IPS-NIHi7 (cell line): ENCODE data around the gene TAF13.
"Not testable (repeated sequence)": the region's sequence is repeated elsewhere in the genome, so short reads cannot be mapped to it uniquely, and the experiment has no call there.

Experiments
- DNase-seq: peaks from one replicate; pipeline ENCODE4 v3.0.0; 2012; ENCODE audit warnings: mixed read lengths; ENCODE audit errors: extremely low spot score

TAF13 gene

DNA sequence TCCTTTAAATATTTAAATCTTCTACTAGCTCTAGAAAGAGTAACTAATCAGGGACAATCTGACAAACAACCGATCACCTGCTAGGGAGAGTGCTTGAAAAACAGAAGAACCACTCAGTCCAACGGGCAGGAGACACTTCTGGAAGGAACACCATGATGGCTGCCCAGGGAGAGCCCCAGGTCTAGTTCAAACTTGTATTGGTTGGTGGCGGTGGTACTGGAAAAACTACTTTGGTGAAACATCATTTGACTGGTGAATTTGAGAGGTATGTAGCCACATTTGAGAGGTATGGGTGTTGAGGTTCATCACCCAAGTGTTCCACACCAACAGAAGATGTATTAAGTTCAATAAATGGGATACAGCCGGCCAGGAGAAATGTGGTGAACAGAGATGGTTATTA is 29.1 kb downstream of the TAF13 start:
- no peak for DNase-seq

DNA sequence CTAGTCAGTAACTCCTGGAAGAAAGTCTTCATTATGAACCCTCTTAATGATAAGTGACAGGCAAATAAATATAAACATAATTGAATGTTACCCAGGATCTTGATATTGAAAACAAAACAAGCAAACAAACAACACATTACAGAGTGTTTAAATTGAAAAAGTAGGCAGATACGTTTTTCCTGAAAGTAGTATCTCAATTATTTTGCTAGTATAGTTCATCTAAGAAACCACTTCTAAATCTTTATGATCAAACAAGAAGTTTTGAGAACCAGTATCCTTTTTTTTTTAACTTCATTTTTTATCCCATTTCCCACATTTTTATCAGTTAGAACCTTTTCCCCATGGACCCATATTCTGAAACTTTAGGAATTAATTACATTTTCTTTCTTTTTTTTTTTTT is 30.2 kb downstream of the TAF13 start:
- no peak for DNase-seq

DNA sequence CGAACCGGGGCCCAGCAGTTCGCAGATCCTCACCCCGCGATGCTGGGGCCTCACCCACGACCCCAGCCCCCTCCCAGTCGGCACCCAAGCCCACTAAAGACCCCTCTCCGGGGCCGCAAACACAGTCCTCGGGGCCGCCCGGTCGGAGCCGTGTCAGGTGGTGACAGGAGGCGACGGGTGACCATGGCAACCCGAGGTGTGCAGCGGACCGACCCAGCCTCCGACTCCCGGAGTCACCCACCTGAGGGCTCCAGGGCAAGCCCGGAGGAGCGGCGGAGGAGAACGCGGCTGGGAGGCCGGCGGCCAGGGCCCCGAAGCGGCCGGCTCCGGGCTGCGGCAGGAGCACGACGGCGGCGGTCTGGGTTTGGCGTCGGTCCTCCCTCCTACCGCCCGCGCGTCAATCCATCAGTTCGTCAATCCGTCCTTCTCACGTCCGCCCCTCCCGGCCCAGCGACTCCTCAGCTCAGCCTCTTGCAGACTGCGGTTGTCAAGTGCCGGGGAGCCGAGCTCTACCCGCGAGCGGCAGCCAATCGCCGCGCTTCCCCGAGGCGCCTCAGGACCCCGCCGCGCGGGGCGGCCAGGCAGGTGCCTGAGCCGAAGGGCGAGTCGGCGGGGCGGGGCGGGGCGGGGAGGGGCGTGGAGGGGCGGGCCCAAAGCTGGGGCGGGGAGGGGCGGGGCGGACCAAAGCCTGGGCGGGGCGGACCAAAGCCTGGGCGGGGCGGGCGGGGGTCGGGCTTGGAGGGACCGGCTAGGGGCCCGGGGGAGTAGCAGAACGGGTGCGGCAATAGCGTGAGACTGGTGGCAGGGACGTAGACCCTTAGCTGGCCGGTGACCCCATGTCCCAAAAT is 34.0 kb downstream of the TAF13 start, which contains the start of gene WDR47:
WDR47 (minus strand) TSS at position 482 of the 848 bp plus-strand sequence. CDS start 18,590 bp downstream, outside the sequence.
- DNase-seq, result peak; percentile 100

DNA sequence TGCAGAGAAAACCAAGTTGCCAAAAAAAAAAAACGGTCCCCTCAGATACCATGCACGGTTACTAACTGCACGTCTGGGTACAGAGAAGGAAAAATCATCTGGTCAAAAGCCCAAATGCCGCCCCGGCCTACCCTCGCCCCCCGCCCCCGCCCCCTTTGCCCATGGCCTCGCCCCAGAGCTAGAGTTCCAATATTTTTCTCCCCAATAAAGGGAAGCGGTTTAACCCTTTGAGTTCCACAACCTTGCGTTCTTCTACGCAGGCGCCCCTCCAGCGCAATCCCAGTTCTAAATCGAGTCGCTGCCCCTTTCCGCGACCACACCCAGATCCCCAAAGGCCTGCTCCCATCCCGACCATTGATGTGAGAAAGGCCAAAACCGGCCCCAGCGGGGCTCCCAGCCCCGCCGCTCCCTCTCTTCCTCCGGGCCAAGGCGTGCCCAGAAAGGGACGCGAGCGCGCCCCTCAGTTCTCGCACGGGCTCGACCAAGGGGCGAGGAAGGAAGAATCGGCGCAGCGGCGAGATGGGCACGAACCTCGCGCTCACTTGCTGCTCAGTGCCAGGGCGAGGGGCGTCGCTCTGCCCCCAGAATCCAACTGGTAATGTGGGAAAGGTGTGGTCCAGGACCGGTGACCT is 34.7 kb downstream of the TAF13 start:
- peak; percentile 23 for DNase-seq

DNA sequence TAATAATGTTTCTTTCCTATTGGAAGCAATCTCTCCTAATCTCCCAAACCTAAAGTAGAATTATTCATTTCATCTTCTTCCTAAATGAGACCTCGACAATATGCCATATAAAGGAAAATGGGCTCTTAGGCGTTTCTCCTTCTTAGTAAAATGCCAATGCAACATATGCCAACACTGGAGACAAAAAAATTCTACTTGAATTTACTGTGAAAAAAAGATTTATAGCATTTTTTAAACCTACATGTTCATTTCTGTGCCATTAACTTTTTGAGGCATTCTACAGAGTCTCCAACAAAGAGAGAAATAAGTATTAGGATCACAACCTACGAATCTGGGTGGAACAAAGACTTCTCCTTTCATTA is 35.2 kb downstream of the TAF13 start:
- no peak for DNase-seq

DNA sequence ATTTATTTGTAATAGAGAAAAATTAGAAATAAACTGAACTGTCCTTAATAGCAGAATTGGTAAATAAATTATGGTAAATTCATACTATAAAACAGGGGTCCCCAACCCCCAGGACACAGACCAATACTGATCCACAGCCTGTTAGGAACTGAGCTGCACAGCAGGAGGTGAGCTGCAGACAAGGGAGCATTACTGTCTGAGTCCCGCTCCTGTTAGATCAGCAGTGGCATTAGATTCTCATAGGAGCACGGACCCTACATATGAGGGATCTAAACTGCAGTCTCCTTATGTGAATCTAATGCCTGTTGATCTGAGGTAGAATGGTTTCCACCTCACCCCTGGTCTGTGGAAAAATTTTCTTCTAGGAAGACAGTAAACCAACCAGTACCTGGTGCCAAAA is 41.4 kb downstream of the TAF13 start:
- DNase-seq, result no peak

DNA sequence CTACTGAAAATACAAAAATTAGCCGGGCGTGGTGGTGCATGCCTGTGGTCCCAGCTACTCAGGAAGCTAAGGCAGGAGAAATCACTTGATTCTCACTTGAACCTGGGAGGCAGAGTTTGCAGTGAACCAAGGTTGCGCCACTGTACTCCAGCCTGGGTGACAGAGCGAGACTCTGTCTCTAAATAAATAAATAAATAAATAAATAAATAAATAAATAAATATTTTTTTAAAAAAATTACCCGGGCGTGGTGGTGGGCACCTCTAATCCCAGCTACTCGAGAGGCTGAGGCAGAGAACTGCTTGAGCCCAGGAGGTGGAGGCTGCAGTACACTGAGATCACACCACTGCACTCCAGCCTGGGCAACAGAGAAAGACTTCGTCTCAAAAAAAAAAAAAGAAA is 46.3 kb downstream of the TAF13 start:
- not testable (repeated sequence) for DNase-seq

DNA sequence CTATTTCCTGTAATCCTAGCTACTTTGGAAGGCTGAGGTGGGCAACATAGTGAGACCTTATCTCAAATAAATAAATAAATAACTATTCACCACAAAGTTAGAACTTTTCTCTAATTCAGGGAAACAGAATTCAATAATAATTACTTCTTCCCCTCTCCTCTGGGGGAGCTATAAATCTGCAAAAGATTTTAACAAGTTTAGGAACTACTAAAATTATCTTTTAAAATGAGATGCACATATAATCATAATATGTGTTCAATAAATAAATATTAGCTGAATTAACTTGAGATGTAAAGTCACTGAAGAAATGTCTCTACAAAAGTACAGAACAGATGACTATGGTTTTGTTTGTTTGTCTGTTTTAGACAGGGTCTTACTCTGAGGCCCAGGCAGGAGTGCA is 48.0 kb downstream of the TAF13 start:
- no peak for DNase-seq

DNA sequence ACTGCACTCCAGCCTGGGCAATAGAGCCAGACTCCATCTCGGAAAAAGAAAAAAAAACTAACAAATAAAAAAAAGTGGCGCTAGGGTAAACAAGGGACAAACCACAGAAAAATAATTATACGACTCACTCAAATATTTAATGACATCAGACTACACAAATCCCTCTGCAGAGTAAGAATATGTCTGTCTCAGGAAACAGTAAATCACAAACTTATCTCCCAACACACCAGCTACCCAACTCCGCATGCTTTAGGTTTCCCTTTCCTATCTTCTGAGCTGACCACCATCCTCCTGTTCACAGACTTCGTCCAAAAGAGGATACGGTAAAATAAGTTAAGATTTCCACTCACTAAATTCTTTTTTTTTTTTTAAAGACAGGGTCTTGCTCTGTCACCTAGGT is 50.1 kb downstream of the TAF13 start:
- no peak for DNase-seq

DNA sequence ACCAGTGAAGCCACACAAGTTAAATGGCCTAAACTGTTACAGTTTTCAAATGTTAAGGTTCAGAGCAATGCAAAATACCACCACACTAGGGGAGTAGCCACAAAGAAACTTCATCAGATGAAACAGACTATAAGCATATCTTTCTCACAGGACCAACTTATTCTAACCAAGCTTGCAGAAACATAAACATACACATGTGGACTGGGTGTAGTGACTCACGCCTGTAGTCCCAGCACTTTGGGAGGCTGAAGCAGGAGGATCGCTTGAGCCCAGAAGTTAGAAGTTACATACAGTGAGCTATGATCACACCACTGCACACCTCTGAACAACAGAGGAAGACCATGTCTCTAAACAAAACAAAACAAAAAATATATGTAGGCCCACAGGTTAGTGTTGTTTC is 51.2 kb downstream of the TAF13 start:
- no peak for DNase-seq

DNA sequence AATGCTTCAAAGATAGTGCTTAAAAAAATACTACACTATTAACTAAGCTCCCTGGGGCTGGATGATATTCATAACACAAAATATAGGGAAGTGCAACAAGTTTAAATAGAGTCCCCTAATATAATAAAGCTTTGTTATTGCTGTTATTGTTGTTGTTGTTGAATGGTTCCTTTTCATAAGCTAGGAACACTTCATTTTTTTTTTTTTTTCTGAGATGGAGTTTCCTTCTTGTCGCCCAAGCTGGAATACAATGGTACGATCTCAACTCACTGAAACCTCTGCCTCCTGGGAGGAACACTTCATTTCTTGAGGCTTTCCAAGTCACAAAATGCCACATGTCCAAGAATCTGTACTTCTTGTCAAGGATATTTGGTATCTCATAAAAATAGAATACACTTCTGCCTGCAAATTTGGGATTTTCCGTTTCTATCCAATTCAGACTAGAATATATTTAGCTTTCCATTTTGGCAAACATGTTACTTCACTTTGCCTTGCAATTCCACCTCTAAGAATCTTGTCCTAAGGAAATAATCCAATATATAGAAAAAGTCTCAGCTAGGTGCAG is 55.0 kb downstream of the TAF13 start:
- DNase-seq, result no peak

DNA sequence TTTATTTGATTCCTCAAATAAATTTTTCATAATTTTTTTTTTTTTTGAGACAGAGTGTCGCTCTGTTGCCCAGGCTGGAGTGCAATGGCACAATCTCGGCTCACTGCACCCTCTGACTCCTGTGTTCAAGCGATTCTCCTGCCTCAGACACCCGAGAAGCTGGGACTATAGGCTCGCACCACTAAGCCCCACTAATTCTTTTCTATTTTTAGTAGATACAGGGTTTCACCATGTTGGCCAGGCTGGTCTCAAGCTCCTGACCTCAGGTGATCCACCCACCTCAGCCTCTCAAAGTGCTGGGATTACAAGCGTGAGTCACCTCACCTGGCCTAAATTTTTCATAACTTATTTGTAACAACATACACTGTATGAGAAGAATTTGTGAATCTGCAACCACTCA is 58.1 kb downstream of the TAF13 start:
- DNase-seq, result not testable (repeated sequence)

DNA sequence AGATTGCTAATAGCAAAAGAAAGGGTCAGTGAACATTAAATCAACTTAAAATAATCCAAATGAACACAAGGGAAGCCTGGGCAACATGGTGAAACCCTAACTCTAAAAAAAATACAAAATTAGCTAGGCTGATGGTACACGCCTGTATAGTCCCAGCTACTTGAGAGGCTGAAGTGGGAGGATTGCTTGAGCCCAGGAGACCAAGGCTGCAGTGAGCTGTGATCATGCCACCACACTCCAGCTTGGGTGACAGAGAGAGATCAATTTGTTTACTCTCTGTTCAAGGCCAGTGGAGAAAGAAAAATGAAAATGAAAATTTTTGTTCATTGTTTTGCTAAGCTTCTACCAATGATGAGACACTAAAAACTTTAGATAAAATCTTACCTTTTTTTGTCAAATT is 58.7 kb downstream of the TAF13 start:
- DNase-seq, result no peak
